NCI-H128 (cell line): Measurements from ENCODE around the gene AQP1.
A peak's percentile ranks its signal among the peaks of the same experiment; 100 is the strongest.

Source experiments
- DNase-seq: peaks from one replicate; lab custom pipeline; 2025; ENCODE audit not compliant: unreplicated experiment; lab: John Stamatoyannopoulos, UW

Gene AQP1

GRCh38 chr7:30933124-30933974, 21.7 kb downstream of the AQP1 start:
- no peak for DNase-seq

- no peak for DNase-seq
Measured at GRCh38 chr7:30934225-30934624, 22.6 kb downstream of the AQP1 start.

GRCh38 chr7:30934732-30935568, 23.3 kb downstream of the AQP1 start:
- DNase-seq, result no peak

- DNase-seq, result no peak
Measured at GRCh38 chr7:30935569-30935877, 23.9 kb downstream of the AQP1 start.

GRCh38 chr7:30936650-30937245, 25.1 kb downstream of the AQP1 start:
- DNase-seq, result no peak

GRCh38 chr7:30937416-30937815, 25.8 kb downstream of the AQP1 start:
- no peak for DNase-seq

GRCh38 chr7:30938435-30939316, 27.0 kb downstream of the AQP1 start:
- DNase-seq, result peak; percentile 24

- no peak for DNase-seq
Measured at GRCh38 chr7:30941582-30942323, 30.1 kb downstream of the AQP1 start.

- DNase-seq, result no peak
Measured at GRCh38 chr7:30950197-30950596, 38.5 kb downstream of the AQP1 start.

GRCh38 chr7:30954914-30955313, 43.3 kb downstream of the AQP1 start:
- no peak for DNase-seq

GRCh38 chr7:30956704-30957103, 45.1 kb downstream of the AQP1 start:
- no peak for DNase-seq

- DNase-seq, result no peak
Measured at GRCh38 chr7:30963842-30964241, 52.2 kb downstream of the AQP1 start, which contains the start of gene GHRHR. GHRHR (plus strand) TSS chr7:30963953; CDS start chr7:30964069, 116 bp downstream.

GRCh38 chr7:30965372-30965771, 53.7 kb downstream of the AQP1 start:
- DNase-seq, result no peak

- DNase-seq, result no peak
Measured at GRCh38 chr7:30965883-30966282, 54.2 kb downstream of the AQP1 start.

- DNase-seq, result no peak
Measured at GRCh38 chr7:30968294-30968693, 56.6 kb downstream of the AQP1 start.

GRCh38 chr7:30968747-30969603, 57.3 kb downstream of the AQP1 start:
- no peak for DNase-seq

GRCh38 chr7:30969604-30969970, 57.9 kb downstream of the AQP1 start:
- DNase-seq, result no peak

- DNase-seq, result no peak
Measured at GRCh38 chr7:30970074-30970473, 58.4 kb downstream of the AQP1 start.

- no peak for DNase-seq
Measured at GRCh38 chr7:30970594-30971094, 59.0 kb downstream of the AQP1 start.
